HG03095 (cell line): ENCODE results near the gene LMX1A.

Experiments
- ATAC-seq: cut with Tn5 transposase; IDR thresholded peaks from one replicate; pipeline ENCODE4 v1.9.1; 2021; ENCODE audit warnings: moderate library complexity; ENCODE audit not compliant: unreplicated experiment

Gene LMX1A

GRCh38 chr1:165276314-165276713 is 80.2 kb downstream of the LMX1A start:
- no peak for ATAC-seq

- no peak for ATAC-seq
Observed at GRCh38 chr1:165265196-165265838, 91.2 kb downstream of the LMX1A start.

- ATAC-seq = no peak
Observed at GRCh38 chr1:165259706-165260428, 96.6 kb downstream of the LMX1A start.

GRCh38 chr1:165259236-165259635 is 97.3 kb downstream of the LMX1A start:
- ATAC-seq = no peak

- ATAC-seq = no peak
Observed at GRCh38 chr1:165257969-165258459, 98.5 kb downstream of the LMX1A start.

GRCh38 chr1:165254896-165255625 is 101.5 kb downstream of the LMX1A start:
- no peak for ATAC-seq

GRCh38 chr1:165254376-165254775 is 102.1 kb downstream of the LMX1A start:
- no peak for ATAC-seq

- ATAC-seq = no peak
Observed at GRCh38 chr1:165253818-165254254, 102.7 kb downstream of the LMX1A start.

GRCh38 chr1:165248969-165249571 is 107.4 kb downstream of the LMX1A start:
- ATAC-seq = no peak

GRCh38 chr1:165241952-165242351 is 114.6 kb downstream of the LMX1A start:
- no peak for ATAC-seq

GRCh38 chr1:165241321-165241720 is 115.2 kb downstream of the LMX1A start:
- ATAC-seq = no peak

- ATAC-seq = no peak
Observed at GRCh38 chr1:165240492-165240891, 116.0 kb downstream of the LMX1A start.

GRCh38 chr1:165239873-165240272 is 116.6 kb downstream of the LMX1A start:
- no peak for ATAC-seq

- no peak for ATAC-seq
Observed at GRCh38 chr1:165235777-165236291, 120.7 kb downstream of the LMX1A start.

- ATAC-seq = no peak
Observed at GRCh38 chr1:165235155-165235776, 121.2 kb downstream of the LMX1A start.

GRCh38 chr1:165234149-165234548 is 122.4 kb downstream of the LMX1A start:
- ATAC-seq = no peak

GRCh38 chr1:165228676-165229075 is 127.8 kb downstream of the LMX1A start:
- ATAC-seq = no peak

GRCh38 chr1:165228111-165228655 is 128.3 kb downstream of the LMX1A start:
- ATAC-seq = no peak

- no peak for ATAC-seq
Observed at GRCh38 chr1:165226326-165226725, 130.2 kb downstream of the LMX1A start.

- no peak for ATAC-seq
Observed at GRCh38 chr1:165225650-165226049, 130.9 kb downstream of the LMX1A start.
